Osteocyte (in vitro differentiated cells): ENCODE measurements around the gene ARHGEF1. TPM values are rescaled to one million over a fixed set of nuclear protein-coding genes. Genes with fewer than 3 reads are reported as not detected.
"Not testable (repeated sequence)": the region's sequence is repeated elsewhere in the genome, so short reads cannot be mapped to it uniquely, and the experiment has no call there.

Experiments
- DNase-seq: peaks from one replicate; pipeline ENCODE4 v3.0.0; 2021; ENCODE audit warnings: mixed read lengths; ENCODE audit not compliant: unreplicated experiment; ENCODE audit errors: extremely low spot score
- H3K27ac Mint-ChIP-seq: one replicate; pipeline ENCODE4 v1.8.0; 2021; ENCODE audit warnings: mild to moderate bottlenecking, mixed read lengths; ENCODE audit not compliant: unreplicated experiment
- H3K27me3 Mint-ChIP-seq: one replicate; pipeline ENCODE4 v1.8.0; 2021; ENCODE audit warnings: mixed read lengths; ENCODE audit not compliant: unreplicated experiment
- H3K36me3 Mint-ChIP-seq: one replicate; pipeline ENCODE4 v1.8.0; 2021; ENCODE audit warnings: mixed read lengths; ENCODE audit not compliant: unreplicated experiment
- H3K4me1 Mint-ChIP-seq: one replicate; pipeline ENCODE4 v1.8.0; 2021; ENCODE audit warnings: mixed read lengths; ENCODE audit not compliant: unreplicated experiment
- H3K4me3 Mint-ChIP-seq: one replicate; pipeline ENCODE4 v1.8.0; 2021; ENCODE audit warnings: mild to moderate bottlenecking, moderate library complexity, mixed read lengths; ENCODE audit not compliant: unreplicated experiment
- H3K9me3 Mint-ChIP-seq: one replicate; pipeline ENCODE4 v1.8.0; 2021; ENCODE audit warnings: mixed read lengths; ENCODE audit not compliant: unreplicated experiment
- total RNA-seq: library from RNA; stranded (reverse); gene quantifications from 2 replicates; pipeline ENCODE4 v1.2.1, GENCODE V29; 2021
- TF ChIP-seq, protein P1 (sequence below): fragments of 200-600 bp; sonication (generic); IDR thresholded peaks from 2 replicates; pipeline ENCODE4 v1.5.0; 2021; ENCODE audit warnings: antibody characterized with exemption, mild to moderate bottlenecking, moderate library complexity

The ARHGEF1 gene
- total RNA-seq, 1 donor from 2014 or later: 97.3 TPM

DNA sequence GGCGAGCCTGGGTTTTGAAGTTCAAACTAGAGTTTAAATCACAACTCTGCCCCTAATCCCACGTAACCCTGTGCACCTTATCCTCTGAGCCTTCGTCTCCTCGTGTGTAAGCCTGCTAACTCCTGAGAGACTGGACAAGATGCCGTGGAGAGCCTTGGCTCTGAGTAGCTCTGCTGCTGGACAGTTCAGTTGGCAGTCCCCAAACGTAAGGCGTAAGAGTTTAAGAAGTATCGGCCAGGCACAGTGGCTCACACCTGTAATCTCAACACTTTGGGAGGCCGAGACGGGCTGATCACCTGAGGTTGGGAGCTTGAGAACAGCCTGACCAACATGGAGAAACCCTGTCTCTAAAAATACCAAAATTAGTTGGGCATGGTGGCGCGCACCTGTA is 10.6 kb upstream of the ARHGEF1 start:
- no peaks in the 10 kb centered on the region for H3K27me3 Mint-ChIP-seq
- TF ChIP-seq, protein P1, sequence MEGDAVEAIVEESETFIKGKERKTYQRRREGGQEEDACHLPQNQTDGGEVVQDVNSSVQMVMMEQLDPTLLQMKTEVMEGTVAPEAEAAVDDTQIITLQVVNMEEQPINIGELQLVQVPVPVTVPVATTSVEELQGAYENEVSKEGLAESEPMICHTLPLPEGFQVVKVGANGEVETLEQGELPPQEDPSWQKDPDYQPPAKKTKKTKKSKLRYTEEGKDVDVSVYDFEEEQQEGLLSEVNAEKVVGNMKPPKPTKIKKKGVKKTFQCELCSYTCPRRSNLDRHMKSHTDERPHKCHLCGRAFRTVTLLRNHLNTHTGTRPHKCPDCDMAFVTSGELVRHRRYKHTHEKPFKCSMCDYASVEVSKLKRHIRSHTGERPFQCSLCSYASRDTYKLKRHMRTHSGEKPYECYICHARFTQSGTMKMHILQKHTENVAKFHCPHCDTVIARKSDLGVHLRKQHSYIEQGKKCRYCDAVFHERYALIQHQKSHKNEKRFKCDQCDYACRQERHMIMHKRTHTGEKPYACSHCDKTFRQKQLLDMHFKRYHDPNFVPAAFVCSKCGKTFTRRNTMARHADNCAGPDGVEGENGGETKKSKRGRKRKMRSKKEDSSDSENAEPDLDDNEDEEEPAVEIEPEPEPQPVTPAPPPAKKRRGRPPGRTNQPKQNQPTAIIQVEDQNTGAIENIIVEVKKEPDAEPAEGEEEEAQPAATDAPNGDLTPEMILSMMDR: no peak
- peaks cover 22% of the 10 kb centered on the region for H3K36me3 Mint-ChIP-seq
- H3K4me1 Mint-ChIP-seq: no peaks in the 10 kb centered on the region
- DNase-seq: no peak
- no peak overlapping the region for H3K27ac Mint-ChIP-seq
- H3K9me3 Mint-ChIP-seq: no peaks in the 10 kb centered on the region
- no peak overlapping the region for H3K4me3 Mint-ChIP-seq

DNA sequence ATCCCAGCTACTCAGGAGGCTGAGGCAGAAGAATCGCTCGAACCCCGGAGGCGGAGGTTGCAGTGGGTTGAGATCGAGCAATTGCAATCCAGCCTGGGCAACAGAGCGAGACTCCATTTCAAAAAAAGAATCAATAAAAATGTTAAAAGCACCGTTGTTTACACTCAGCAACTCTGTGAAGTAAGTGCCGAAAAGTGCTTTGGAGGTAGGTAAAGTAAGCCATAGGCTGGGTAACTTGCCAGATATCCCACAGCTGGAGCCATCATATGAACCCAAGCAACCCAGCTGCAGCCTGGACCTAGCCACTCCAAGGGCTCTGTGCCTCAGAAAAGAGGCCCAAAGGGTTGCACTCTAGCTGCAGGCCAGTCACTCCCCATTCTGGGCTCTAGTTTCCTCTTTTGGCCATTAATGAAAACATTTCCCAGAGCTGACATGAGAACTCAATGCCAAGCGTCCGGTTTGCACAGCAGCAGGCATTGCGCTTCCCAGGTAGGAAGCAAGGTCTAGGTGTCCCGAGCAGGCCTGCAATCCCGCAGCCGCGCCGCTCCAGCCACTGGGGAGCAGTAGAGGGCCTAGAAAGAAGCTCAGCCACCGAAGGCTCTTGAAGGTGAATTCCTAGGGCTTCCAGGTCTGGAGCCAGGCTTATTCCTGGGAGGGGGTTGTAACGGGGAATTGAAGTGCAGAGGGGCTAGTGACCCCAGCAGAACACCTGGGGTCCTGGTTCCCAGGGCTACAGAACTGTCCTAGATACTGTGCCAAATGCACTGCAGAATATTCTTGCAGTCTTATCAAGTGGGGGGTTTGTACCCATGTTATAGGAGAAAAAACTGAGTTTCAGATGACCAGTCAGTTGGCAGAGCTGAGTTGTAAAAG is 10.0 kb upstream of the ARHGEF1 start:
- no peaks in the 10 kb centered on the region for H3K9me3 Mint-ChIP-seq
- no peaks in the 10 kb centered on the region for H3K4me1 Mint-ChIP-seq
- TF ChIP-seq, protein P1: peak; percentile 65
- DNase-seq: no peak
- peaks cover 19% of the 10 kb centered on the region for H3K36me3 Mint-ChIP-seq
- H3K4me3 Mint-ChIP-seq: no peak overlapping the region
- no peak overlapping the region for H3K27ac Mint-ChIP-seq
- H3K27me3 Mint-ChIP-seq: no peaks in the 10 kb centered on the region

DNA sequence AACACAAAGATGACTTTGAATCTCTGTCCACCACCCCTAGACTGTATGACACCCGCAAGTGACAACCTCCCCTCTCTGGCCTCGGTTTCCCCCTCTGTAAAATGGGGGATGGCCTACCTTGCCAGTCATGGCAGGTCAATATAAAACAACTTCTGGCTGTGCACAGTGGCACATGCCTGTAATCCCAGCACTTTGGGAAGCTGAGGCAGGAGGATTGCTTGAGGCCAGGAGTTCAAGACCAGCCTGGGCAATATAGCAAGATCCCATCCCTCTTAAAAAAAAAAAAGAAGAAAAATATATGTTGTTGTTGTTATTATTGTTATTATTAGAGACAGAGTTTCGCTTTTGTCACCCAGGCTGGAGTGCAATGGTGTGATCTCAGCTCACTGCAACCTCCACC is 7.0 kb upstream of the ARHGEF1 start:
- not testable (repeated sequence) for H3K27me3 Mint-ChIP-seq, DNase-seq, H3K4me1 Mint-ChIP-seq, H3K4me3 Mint-ChIP-seq, H3K9me3 Mint-ChIP-seq, H3K27ac Mint-ChIP-seq, H3K36me3 Mint-ChIP-seq

DNA sequence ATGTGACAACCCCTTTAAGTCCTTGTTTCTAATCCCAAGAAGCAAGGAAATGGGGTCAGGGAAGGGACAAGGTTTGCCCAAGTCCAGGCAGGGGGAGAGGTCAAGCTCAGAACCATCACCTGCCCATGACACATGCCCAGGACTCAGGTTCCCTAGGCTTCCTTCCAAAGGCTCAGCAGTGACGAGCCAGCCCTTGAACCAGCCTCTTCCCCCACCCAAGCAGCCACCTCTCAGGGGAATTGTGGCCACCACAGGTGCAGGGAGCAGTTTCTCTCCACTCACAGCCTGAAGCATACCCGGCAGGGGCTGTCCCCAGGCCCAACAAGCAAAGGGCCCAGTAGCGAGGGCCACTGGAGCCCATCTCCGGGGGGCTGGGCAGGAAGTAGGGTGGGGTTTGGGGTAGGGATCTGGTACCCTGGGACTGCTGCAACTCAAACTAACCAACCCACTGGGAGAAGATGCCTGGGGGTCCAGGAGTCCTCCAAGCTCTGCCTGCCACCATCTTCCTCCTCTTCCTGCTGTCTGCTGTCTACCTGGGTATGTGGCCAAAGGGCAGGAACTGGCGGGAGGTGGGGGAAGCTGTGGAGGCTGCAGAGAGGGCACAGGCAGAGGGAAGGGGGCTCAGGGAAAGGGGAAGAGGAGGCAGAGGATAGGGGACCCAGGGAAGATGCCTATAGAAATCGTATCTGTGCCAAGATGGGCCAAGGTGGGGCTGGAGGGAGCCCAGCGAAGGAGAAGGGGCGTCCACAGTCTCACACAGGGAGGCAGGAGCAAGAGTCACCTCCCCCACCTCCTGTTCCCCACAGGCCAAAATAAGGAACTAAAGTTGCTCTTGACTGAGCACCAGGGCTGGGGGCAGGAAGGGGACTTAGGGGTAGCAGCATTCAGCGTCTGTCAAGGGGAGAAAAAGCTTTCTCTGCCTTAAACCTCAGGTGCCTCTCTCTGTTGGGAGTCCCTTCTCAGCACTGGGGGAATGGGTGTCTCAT is 5.8 kb upstream of the ARHGEF1 start, which contains the start of gene CD79A:
TSS of gene CD79A (plus strand) at position 433 of the 986 bp plus-strand sequence. CDS start at position 459, 26 bp downstream.
- TF ChIP-seq, protein P1: no peak
- Mint-ChIP-seq H3K36me3 (no peaks in the 10 kb centered on the region), H3K4me3 (no peak within 1 kb of the TSS), H3K27me3 (no peaks in the 10 kb centered on the region), H3K27ac (no peak within 1 kb of the TSS), H3K9me3 (no peaks in the 10 kb centered on the region), H3K4me1 (peaks cover under 1% of the 10 kb centered on the region)
- no peak for DNase-seq

DNA sequence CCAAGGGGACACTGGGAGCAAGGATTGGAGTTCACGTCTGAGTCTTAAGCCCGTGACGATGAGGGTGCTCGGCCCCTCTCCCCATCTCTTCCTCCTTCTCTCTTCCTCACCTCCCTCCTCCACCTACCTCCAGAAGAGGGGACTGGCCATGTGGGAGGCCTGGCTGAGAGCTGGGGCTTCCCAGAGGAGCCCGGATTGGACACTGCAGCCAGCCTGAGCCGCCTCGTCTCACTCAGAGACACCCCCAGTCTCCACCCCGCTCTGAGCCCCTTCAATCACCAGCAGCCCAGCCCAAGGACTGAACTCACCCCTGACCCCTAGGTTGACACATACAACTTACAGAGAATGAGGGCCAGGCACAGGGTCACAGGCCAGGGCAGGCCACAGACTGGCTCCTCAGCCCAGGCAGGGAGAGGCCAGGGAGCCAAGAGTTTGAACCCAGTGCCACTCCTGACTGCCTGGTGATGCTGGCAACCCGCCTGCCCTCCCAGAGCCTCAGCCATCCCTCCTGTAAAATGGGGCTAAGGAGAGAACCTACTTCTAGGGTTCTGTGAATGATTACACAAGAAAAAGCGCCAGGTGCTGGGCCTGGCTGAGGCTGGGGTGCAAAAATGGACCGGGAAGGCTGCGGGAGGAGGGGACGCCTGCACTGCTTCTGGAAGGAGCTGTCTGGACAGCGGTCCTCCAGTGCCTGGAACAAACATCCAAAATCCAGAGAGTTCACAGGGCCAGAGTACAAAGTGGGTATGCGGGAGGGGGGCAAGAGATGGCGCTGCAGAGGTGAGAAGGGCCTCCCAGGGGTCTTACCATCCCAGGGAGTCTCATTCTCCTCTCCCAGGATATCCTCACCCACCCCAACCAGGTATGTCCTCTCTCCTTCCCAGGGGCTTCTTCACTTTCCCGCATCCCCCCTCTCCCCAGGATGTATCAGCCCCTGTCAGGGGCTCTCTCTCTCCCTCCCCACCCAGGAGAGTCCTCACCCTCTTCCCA is 4.8 kb upstream of the ARHGEF1 start:
- H3K4me3 Mint-ChIP-seq: no peak overlapping the region

More for the DNA sequence above, 4.8 kb upstream of the ARHGEF1 start:
- Mint-ChIP-seq H3K9me3 (no peaks in the 10 kb centered on the region), H3K36me3 (no peaks in the 10 kb centered on the region), H3K4me1 (peaks cover 6% of the 10 kb centered on the region), H3K27me3 (no peaks in the 10 kb centered on the region), H3K27ac (no peak overlapping the region)
- no peak for DNase-seq
- TF ChIP-seq, protein P1: no peak
